Mesendoderm (in vitro differentiated cells): Measurements from ENCODE around the gene DNASE1L1. TPM values are rescaled to one million over a fixed set of nuclear protein-coding genes. Genes with fewer than 3 reads are reported as not detected.

Experiments
- DNase-seq: peaks from one replicate; pipeline ENCODE4 v3.0.0; 2013
- H2AK5ac ChIP-seq: 2 replicates; pipeline ENCODE4 v1.6.1; 2013; ENCODE audit warnings: low read length, inconsistent platforms
- H2BK120ac ChIP-seq: 2 replicates; pipeline ENCODE4 v1.6.1; 2013; ENCODE audit warnings: low read depth, mild to moderate bottlenecking, low read length, moderate library complexity, mixed read lengths
- H2BK15ac ChIP-seq: replicated peaks from 2 replicates; pipeline ENCODE4 v1.6.1; 2013; ENCODE audit warnings: low read depth, mild to moderate bottlenecking, moderate library complexity
- H2BK5ac ChIP-seq: 2 replicates; pipeline ENCODE4 v1.6.1; 2013; ENCODE audit warnings: low read length, inconsistent platforms
- H3K18ac ChIP-seq: 2 replicates; pipeline ENCODE4 v1.6.1; 2013; ENCODE audit warnings: mild to moderate bottlenecking, low read length, mixed read lengths
- H3K23ac ChIP-seq: one replicate; pipeline ENCODE4 v1.6.1; 2013; ENCODE audit warnings: low read length
- H3K27ac ChIP-seq: 2 replicates; pipeline ENCODE4 v1.5.1; 2013; ENCODE audit warnings: low read depth, mild to moderate bottlenecking, inconsistent platforms, low read length, moderate library complexity
- H3K27me3 ChIP-seq: 2 replicates; pipeline ENCODE4 v1.6.1; 2013; ENCODE audit warnings: low read length, control low read depth, mild to moderate bottlenecking, inconsistent platforms; ENCODE audit not compliant: insufficient read depth, poor library complexity
- H3K36me3 ChIP-seq: 2 replicates; pipeline ENCODE4 v1.6.1; 2013; ENCODE audit warnings: low read length, inconsistent platforms; ENCODE audit not compliant: control insufficient read depth, insufficient read depth
- H3K4ac ChIP-seq: one replicate; pipeline ENCODE4 v1.6.1; 2013; ENCODE audit warnings: low read depth, mild to moderate bottlenecking, low read length, moderate library complexity
- H3K4me1 ChIP-seq: 2 replicates; pipeline ENCODE4 v1.6.1; 2013; ENCODE audit warnings: low read depth, low read length, inconsistent platforms; ENCODE audit not compliant: control insufficient read depth
- H3K4me2 ChIP-seq: 2 replicates; pipeline ENCODE4 v1.6.1; 2013; ENCODE audit warnings: low read length
- H3K4me3 ChIP-seq: 2 replicates; pipeline ENCODE4 v1.5.1; 2013; ENCODE audit warnings: mild to moderate bottlenecking, low read length
- H3K56ac ChIP-seq: one replicate; pipeline ENCODE4 v1.6.1; 2013; ENCODE audit warnings: low read length
- H3K79me1 ChIP-seq: 2 replicates; pipeline ENCODE4 v1.6.1; 2013; ENCODE audit warnings: low read length, inconsistent platforms
- H3K79me2 ChIP-seq: 2 replicates; pipeline ENCODE4 v1.6.1; 2013; ENCODE audit warnings: mild to moderate bottlenecking, low read length; ENCODE audit not compliant: control insufficient read depth, insufficient read depth
- H3K9ac ChIP-seq: 2 replicates; pipeline ENCODE4 v1.6.1; 2013; ENCODE audit warnings: low read length, inconsistent platforms
- H4K5ac ChIP-seq: one replicate; pipeline ENCODE4 v1.6.1; 2013; ENCODE audit warnings: low read length
- H4K8ac ChIP-seq: one replicate; pipeline ENCODE4 v1.6.1; 2013; ENCODE audit warnings: low read depth, mild to moderate bottlenecking, control low read depth, low read length, moderate library complexity
- WGBS: extraction: QIAGEN DNeasy Blood & Tissue Kit; methylation state at CpG from one replicate; pipeline ENCODE4 v1.1.7; 2013; ENCODE audit warnings: low lambda C conversion rate, missing lambda C conversion rate; ENCODE audit not compliant: insufficient coverage; ENCODE audit errors: extremely low coverage; 5-methylcytosine and 5-hydroxymethylcytosine counted together
- small RNA-seq: library from polyadenylated mRNA; stranded (forward); fragments of <200 nt; extraction: miRNeasy Mini kit (QIAGEN cat#:217004); gene quantifications from one replicate; pipeline ENCODE3, GENCODE V24; 2013; ENCODE audit not compliant: insufficient read depth

DNASE1L1 gene

GRCh38 chrX:154353172-154353843 lies 55.7 kb downstream of the DNASE1L1 start:
- no peak overlapping the region for H3K4me2 ChIP-seq
- no peak for DNase-seq
- no peak overlapping the region for H3K9ac ChIP-seq
- H2BK15ac ChIP-seq, result no peak overlapping the region
- no peak overlapping the region for H3K4me3 ChIP-seq
- H3K36me3 ChIP-seq, result peaks cover 21% of the 10 kb centered on the region
- no peak overlapping the region for H4K5ac ChIP-seq
- H2AK5ac ChIP-seq, result no peak overlapping the region
- H4K8ac ChIP-seq, result no peak overlapping the region
- H3K27me3 ChIP-seq, result no peaks in the 10 kb centered on the region
- H3K79me2 ChIP-seq, result no peaks in the 10 kb centered on the region
- H3K4ac ChIP-seq, result no peak overlapping the region
- no peak overlapping the region for H3K27ac ChIP-seq
- no peaks in the 10 kb centered on the region for H3K4me1 ChIP-seq
- no CpG with 5 or more reads among the region's 24 CpGs for WGBS
- H3K18ac ChIP-seq, result no peak overlapping the region
- H2BK5ac ChIP-seq, result no peak overlapping the region
- no peak overlapping the region for H3K23ac ChIP-seq
- H2BK120ac ChIP-seq, result no peak overlapping the region
- H3K79me1 ChIP-seq, result no peaks in the 10 kb centered on the region
- no peak overlapping the region for H3K56ac ChIP-seq

- Histone ChIP-seq H2BK120ac (no peak overlapping the region), H3K27me3 (no peaks in the 10 kb centered on the region), H2BK15ac (no peak overlapping the region), H3K27ac (no peak overlapping the region), H3K4me1 (no peaks in the 10 kb centered on the region), H3K4ac (no peak overlapping the region), H3K4me2 (no peak overlapping the region), H2BK5ac (no peak overlapping the region), H3K9ac (no peak overlapping the region), H3K36me3 (peaks cover 20% of the 10 kb centered on the region), H3K23ac (no peak overlapping the region), H4K5ac (no peak overlapping the region), H3K4me3 (no peak overlapping the region), H4K8ac (no peak overlapping the region), H3K18ac (no peak overlapping the region), H3K79me1 (no peaks in the 10 kb centered on the region), H2AK5ac (no peak overlapping the region), H3K56ac (no peak overlapping the region), H3K79me2 (no peaks in the 10 kb centered on the region)
- no peak for DNase-seq
- WGBS, result no CpG with 5 or more reads among the region's 13 CpGs
Observed at GRCh38 chrX:154352466-154352865, 56.6 kb downstream of the DNASE1L1 start.

GRCh38 chrX:154352012-154352401 lies 57.0 kb downstream of the DNASE1L1 start:
- Histone ChIP-seq H2BK120ac (no peak overlapping the region), H4K5ac (no peak overlapping the region), H2BK15ac (no peak overlapping the region), H3K4me3 (no peak overlapping the region), H3K9ac (no peak overlapping the region), H3K79me1 (no peaks in the 10 kb centered on the region), H3K27me3 (no peaks in the 10 kb centered on the region), H3K27ac (no peak overlapping the region), H3K79me2 (no peaks in the 10 kb centered on the region), H3K23ac (no peak overlapping the region), H2AK5ac (no peak overlapping the region), H3K18ac (no peak overlapping the region), H4K8ac (no peak overlapping the region), H2BK5ac (no peak overlapping the region), H3K36me3 (peaks cover 18% of the 10 kb centered on the region), H3K4me1 (no peaks in the 10 kb centered on the region), H3K4me2 (no peak overlapping the region), H3K4ac (no peak overlapping the region), H3K56ac (no peak overlapping the region)
- WGBS, result no CpG with 5 or more reads among the region's 14 CpGs
- DNase-seq, result no peak

Small RNA genes lying within 50 kb of the gene (small RNA-seq; reads per million reads assigned to genes)
- 0.54 reads per million for gene MIR6858
- gene SNORA70, result not detected
